H1 (cell line): ENCODE results near the gene KIF13A. TPM values are rescaled to one million over a fixed set of nuclear protein-coding genes. Genes with fewer than 3 reads are reported as not detected.

Source experiments
- CHD2 ChIP-seq: IDR thresholded peaks from 2 replicates; pipeline ENCODE4 v1.6.1; 2012; ENCODE audit warnings: low read length, improper control_type of control experiment
- E2F6 ChIP-seq: IDR thresholded peaks from 2 replicates; pipeline ENCODE4 v1.6.1; 2012; ENCODE audit warnings: inconsistent platforms
- GTF2F1 ChIP-seq: IDR thresholded peaks from 2 replicates; pipeline ENCODE4 v1.6.1; 2012; ENCODE audit warnings: low read depth, low read length, improper control_type of control experiment, borderline replicate concordance
- HDAC2 ChIP-seq, 2 experiments: fragments of 300-600 bp in 1 of 2; sonication (generic) in 1 of 2; IDR thresholded peaks; 2 replicates each; pipeline ENCODE4 v1.6.1; 2011 to 2012; ENCODE audit warnings: low read depth in 2 of 2, low read length in 2 of 2, mild to moderate bottlenecking in 2 of 2, moderate library complexity in 2 of 2, borderline replicate concordance in 1 of 2, inconsistent platforms in 1 of 2
- PHF8 ChIP-seq: fragments of 200-600 bp; sonication (generic); conservative IDR thresholded peaks from 2 replicates; pipeline ENCODE4 v1.7.1; 2012; ENCODE audit warnings: low read depth, mild to moderate bottlenecking, inconsistent platforms, low read length, moderate library complexity
- TAF7 ChIP-seq: optimal IDR thresholded peaks from 2 replicates; pipeline ENCODE3; 2011; ENCODE audit warnings: low read depth, mild to moderate bottlenecking, inconsistent platforms, low read length, moderate library complexity, borderline replicate concordance
- polyA plus RNA-seq, 7 experiments: library from polyadenylated mRNA; depleted of rRNA in 3 of 7; stranded (reverse) in 5 of 7; unstranded in 2 of 7; fragments of >200 nt in 5 of 7; fragments of 200-250 nt in 2 of 7; gene quantifications; 1 replicate in 5 of 7; 2 replicates in 1 of 7; 4 replicates in 1 of 7; pipeline versions ENCODE4 v1.2.1 to v1.2.3, GENCODE V29; 2011 to 2013; ENCODE audit warnings: missing spikeins in 2 of 7, mixed read lengths in 2 of 7
- total RNA-seq: library from RNA; stranded (reverse); fragmentation: NEBNext Ultra II Directional; extraction: Animal tissue kit (Norgen Biotek cat#: 25700); gene quantifications from 2 replicates; pipeline ENCODE4 v1.2.1, GENCODE V29; 2021

KIF13A gene
- total and polyA plus RNA-seq, 2 of the 8 experiments (the other 6 are each of a cell fraction or from before 2014, with no cell fraction given) = 14.7 to 40.8 TPM

- TF ChIP-seq E2F6 (no peak), TAF7 (no peak), HDAC2 (IDR thresholded peaks at IDR 0.05; ENCODE audit: borderline replicate concordance in 1 of 2, low read depth in 2 of 2, low read length in 2 of 2) (no peak), GTF2F1 (no peak), PHF8 (no peak), CHD2 (no peak)
- TF ChIP-seq, all 59 proteins: peak for 0
Observed at GRCh38 chr6:17900011-17900410, 87.4 kb downstream of the KIF13A start (continued).
